Gastroesophageal sphincter (tissue), 4 donors: ENCODE measurements around the gene ALOX12B. TPM values are rescaled to one million over a fixed set of nuclear protein-coding genes. Genes with fewer than 3 reads are reported as not detected.

ENCODE experiments used
- ATAC-seq: fragments of 150-250 bp; one replicate; pipeline ENCODE4 v1.9.1; 2016; ENCODE audit warnings: mild to moderate bottlenecking, moderate library complexity
- H3K27ac ChIP-seq, 4 donors: fragments of 200-600 bp; sonication (generic) in 3 of 4; 1 replicate in 3 of 4; 2 replicates in 1 of 4; pipeline ENCODE4 v1.5.1; 2016 to 2019
- H3K27me3 ChIP-seq: fragments of 200-600 bp; sonication (generic); one replicate; pipeline ENCODE4 v1.5.1; 2019
- H3K36me3 ChIP-seq, 2 donors: fragments of 200-600 bp; sonication (generic); one replicate each; pipeline ENCODE4 v1.5.1; 2019; ENCODE audit warnings: control low read depth in 1 of 2
- H3K4me1 ChIP-seq, 3 donors: fragments of 200-600 bp; sonication (generic); 1 replicate in 2 of 3; 2 replicates in 1 of 3; pipeline ENCODE4 v1.5.1; 2016 to 2019; ENCODE audit warnings: control low read depth in 2 of 3
- H3K4me3 ChIP-seq, 2 donors: fragments of 200-600 bp; sonication (generic); one replicate each; pipeline ENCODE4 v1.5.1; 2019; ENCODE audit warnings: mild to moderate bottlenecking in 1 of 2, moderate library complexity in 1 of 2
- H3K9me3 ChIP-seq, 3 donors: fragments of 200-600 bp; sonication (generic); one replicate each; pipeline ENCODE4 v1.5.1; 2017 to 2019; ENCODE audit warnings: control low read depth in 2 of 3
- EP300 ChIP-seq: sonication (generic); formaldehyde crosslinking; IDR thresholded peaks from one replicate; pipeline ENCODE4 v1.6.1; 2017; ENCODE audit warnings: antibody characterized with exemption, mild to moderate bottlenecking
- POLR2A ChIP-seq, 2 donors: fragments of 450-650 bp; IDR thresholded peaks; one replicate each; pipeline ENCODE4 v1.6.1; 2017; ENCODE audit warnings: antibody characterized with exemption in 2 of 2, mild to moderate bottlenecking in 2 of 2, moderate library complexity in 1 of 2
- POLR2AphosphoS5 ChIP-seq: sonication (generic); formaldehyde crosslinking; IDR thresholded peaks from one replicate; pipeline ENCODE4 v1.6.1; 2017; ENCODE audit warnings: antibody characterized with exemption
- WGBS, 2 donors: methylation state at CpG; one replicate each; pipeline ENCODE4 v1.1.5; 2018; ENCODE audit warnings: low coverage in 1 of 2; 5-methylcytosine and 5-hydroxymethylcytosine counted together
- total RNA-seq, 4 donors: library from RNA; depleted of rRNA; stranded (reverse); fragments of >200 nt; gene quantifications; one replicate each; pipeline ENCODE4 v1.1.0, GENCODE V29; 2016
- TF ChIP-seq, protein P1 (sequence below), 4 experiments: fragments of 200-600 bp in 2 of 4; fragments of 450-650 bp in 2 of 4; sonication (generic) in 1 of 4; IDR thresholded peaks; one replicate each; pipeline ENCODE4 v1.5.1; 2017 to 2019; ENCODE audit warnings: antibody characterized with exemption in 4 of 4, mild to moderate bottlenecking in 2 of 4, moderate library complexity in 2 of 4

The ALOX12B gene
- total RNA-seq, 4 donors from 2014 or later: 0.17 TPM; not detected in 3

DNA sequence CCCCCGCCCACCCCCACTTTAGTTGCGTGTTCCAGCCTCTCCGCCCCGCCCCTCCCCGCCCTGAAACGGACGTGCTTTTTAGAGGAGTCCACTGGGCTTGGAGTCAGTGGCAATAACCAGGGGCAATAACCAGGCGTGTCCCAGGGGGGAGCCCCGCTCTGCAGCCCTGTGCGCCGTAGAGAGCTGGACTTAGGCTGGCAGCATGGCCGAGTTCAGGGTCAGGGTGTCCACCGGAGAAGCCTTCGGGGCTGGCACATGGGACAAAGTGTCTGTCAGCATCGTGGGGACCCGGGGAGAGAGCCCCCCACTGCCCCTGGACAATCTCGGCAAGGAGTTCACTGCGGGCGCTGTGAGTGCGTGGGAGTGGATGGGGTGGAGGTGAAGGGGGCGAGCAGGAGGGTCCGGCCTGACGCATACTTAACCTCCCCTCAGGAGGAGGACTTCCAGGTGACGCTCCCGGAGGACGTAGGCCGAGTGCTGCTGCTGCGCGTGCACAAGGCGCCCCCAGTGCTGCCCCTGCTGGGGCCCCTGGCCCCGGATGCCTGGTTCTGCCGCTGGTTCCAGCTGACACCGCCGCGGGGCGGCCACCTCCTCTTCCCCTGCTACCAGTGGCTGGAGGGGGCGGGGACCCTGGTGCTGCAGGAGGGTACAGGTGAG, 48.4 kb downstream of the ALOX12B start, which contains the start of gene ALOX15B:
Gene ALOX15B, plus strand, starts transcription at position 106 of the 657 bp plus-strand sequence. Its CDS starts 97 bp downstream, at position 203.
- TF ChIP-seq POLR2AphosphoS5: no peak
- TF ChIP-seq POLR2A (IDR thresholded peaks at IDR 0.05): no peak
- no peak for TF ChIP-seq EP300
- TF ChIP-seq, protein P1, sequence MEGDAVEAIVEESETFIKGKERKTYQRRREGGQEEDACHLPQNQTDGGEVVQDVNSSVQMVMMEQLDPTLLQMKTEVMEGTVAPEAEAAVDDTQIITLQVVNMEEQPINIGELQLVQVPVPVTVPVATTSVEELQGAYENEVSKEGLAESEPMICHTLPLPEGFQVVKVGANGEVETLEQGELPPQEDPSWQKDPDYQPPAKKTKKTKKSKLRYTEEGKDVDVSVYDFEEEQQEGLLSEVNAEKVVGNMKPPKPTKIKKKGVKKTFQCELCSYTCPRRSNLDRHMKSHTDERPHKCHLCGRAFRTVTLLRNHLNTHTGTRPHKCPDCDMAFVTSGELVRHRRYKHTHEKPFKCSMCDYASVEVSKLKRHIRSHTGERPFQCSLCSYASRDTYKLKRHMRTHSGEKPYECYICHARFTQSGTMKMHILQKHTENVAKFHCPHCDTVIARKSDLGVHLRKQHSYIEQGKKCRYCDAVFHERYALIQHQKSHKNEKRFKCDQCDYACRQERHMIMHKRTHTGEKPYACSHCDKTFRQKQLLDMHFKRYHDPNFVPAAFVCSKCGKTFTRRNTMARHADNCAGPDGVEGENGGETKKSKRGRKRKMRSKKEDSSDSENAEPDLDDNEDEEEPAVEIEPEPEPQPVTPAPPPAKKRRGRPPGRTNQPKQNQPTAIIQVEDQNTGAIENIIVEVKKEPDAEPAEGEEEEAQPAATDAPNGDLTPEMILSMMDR (IDR thresholded peaks at IDR 0.05): no peak
- H3K36me3 ChIP-seq: no peaks in the 10 kb centered on the region
- no peak within 1 kb of the TSS for H3K27ac ChIP-seq
- peak within 1 kb of the TSS in 1 of 2 donors; percentile 35 for H3K4me3 ChIP-seq
- peaks cover 0 to 7% (median 3%) of the 10 kb centered on the region in 3 donors for H3K4me1 ChIP-seq
- WGBS, 2 donors: 40% methylated on average over 1 of the region's 37 CpGs; no CpG with 5 or more reads in 1 of the 2 donors
- H3K27me3 ChIP-seq: peaks cover 56% of the 10 kb centered on the region
- ATAC-seq: no peak
- H3K9me3 ChIP-seq: no peaks in the 10 kb centered on the region

DNA sequence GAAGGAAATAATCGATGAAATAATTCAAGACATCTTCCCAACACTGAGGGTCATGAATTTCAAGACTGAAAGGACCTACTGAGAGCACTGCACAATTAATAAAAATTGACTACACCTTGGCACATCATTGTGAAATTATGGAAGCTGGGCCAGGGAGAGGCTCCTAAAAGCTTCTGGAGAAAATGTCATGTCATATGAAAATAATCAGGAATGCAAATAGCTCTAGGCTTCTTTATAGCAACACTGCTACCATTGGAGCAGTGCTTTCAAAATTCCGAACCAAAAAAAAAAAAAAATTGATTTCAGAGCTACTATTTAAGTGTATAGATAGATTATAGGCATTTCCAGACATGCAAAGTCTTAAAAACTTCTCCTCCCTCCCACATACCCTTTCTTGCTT, 55.1 kb downstream of the ALOX12B start:
- no peak for ATAC-seq
- TF ChIP-seq POLR2AphosphoS5 (no peak), POLR2A (IDR thresholded peaks at IDR 0.05) (no peak), EP300 (no peak)
- TF ChIP-seq, protein P1 (IDR thresholded peaks at IDR 0.05): no peak
- H3K4me1 ChIP-seq: no peaks in the 10 kb centered on the region
- H3K27me3 ChIP-seq: peaks cover 77% of the 10 kb centered on the region
- no peak overlapping the region for H3K4me3 ChIP-seq
- H3K9me3 ChIP-seq: no peaks in the 10 kb centered on the region
- no peaks in the 10 kb centered on the region for H3K36me3 ChIP-seq
- WGBS, 2 donors: 50 to 94% methylated on average over 2 of the region's 2 CpGs
- no peak overlapping the region for H3K27ac ChIP-seq

DNA sequence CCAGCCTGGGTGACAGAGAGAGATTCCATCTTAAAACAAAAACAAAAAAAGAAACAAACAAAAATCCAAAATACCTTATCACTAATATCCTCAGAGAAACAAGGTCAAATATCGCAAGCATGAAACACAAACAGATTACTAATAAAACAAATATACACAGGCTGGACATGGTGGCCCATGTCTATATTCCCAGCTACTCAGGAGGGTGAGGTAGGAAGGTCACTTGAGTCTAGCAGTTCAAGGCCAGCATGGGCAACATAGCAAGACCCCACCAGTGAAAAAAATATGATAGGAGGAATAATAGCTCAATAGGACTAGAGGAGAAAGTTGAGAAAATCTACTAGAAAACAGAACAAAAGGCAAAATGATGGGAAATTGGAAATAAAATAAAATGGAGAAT, 55.6 kb downstream of the ALOX12B start:
- peaks cover 77% of the 10 kb centered on the region for H3K27me3 ChIP-seq
- H3K36me3 ChIP-seq: no peaks in the 10 kb centered on the region
- ATAC-seq: no peak
- WGBS, 2 donors: 100% methylated on average over 1 of the region's 1 CpG
- H3K27ac ChIP-seq: no peak overlapping the region
- no peak overlapping the region for H3K4me3 ChIP-seq
- TF ChIP-seq EP300 (no peak), POLR2AphosphoS5 (no peak), POLR2A (IDR thresholded peaks at IDR 0.05) (no peak)
- TF ChIP-seq, protein P1 (IDR thresholded peaks at IDR 0.05): no peak
- H3K4me1 ChIP-seq: no peaks in the 10 kb centered on the region
- H3K9me3 ChIP-seq: no peaks in the 10 kb centered on the region

DNA sequence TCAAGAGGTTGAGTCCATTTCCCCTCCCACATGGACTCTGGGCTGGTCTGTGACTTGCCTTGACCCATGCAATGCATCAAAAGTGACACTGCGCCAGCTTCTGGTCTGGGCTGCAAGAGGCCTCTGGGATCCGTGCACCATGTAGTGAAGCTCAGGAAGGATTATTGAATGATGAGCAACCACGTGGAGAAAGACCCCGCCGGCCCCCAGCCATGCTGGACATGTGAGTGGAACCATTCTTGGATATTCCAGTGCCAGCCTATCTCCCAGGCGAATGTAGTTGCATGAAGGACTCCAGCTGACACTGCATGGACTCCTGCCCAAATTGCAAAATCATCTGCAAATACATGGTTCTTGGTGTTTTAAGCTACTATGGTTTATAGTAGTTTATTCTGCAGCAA, 56.3 kb downstream of the ALOX12B start:
- no peak overlapping the region for H3K27ac ChIP-seq
- no peaks in the 10 kb centered on the region for H3K9me3 ChIP-seq
- TF ChIP-seq POLR2AphosphoS5 (no peak), POLR2A (IDR thresholded peaks at IDR 0.05) (no peak), EP300 (no peak)
- TF ChIP-seq, protein P1 (IDR thresholded peaks at IDR 0.05): no peak
- 60% methylated on average over 1 of the region's 6 CpGs; no CpG with 5 or more reads in 1 of the 2 donors for WGBS, 2 donors
- H3K36me3 ChIP-seq: no peaks in the 10 kb centered on the region
- no peak for ATAC-seq
- H3K4me3 ChIP-seq: no peak overlapping the region
- H3K27me3 ChIP-seq: peaks cover 71% of the 10 kb centered on the region
- H3K4me1 ChIP-seq: no peaks in the 10 kb centered on the region

DNA sequence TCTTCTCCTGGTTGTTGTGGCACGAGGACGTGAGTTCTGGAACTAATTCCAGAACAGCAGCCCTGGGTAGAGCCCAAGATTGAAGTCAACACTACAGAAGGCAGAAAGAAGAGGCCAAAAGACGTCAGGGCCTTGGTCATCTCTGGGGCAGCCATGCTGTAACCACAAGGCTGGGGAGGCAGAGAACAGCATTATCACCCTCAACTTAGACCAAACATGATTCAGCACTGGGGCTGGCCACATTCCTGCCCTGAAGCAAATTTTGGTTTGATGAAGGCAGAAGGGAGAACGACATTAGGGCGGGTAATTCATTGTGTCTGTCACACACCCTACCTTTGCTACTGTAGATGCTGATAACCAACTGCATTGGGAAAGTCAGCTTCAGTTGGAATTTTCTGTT, 58.4 kb downstream of the ALOX12B start:
- Histone ChIP-seq H3K9me3 (no peaks in the 10 kb centered on the region), H3K27me3 (peaks cover 62% of the 10 kb centered on the region), H3K4me3 (no peak overlapping the region), H3K27ac (no peak overlapping the region), H3K4me1 (no peaks in the 10 kb centered on the region), H3K36me3 (no peaks in the 10 kb centered on the region)
- TF ChIP-seq POLR2AphosphoS5 (no peak), POLR2A (IDR thresholded peaks at IDR 0.05) (no peak), EP300 (no peak)
- TF ChIP-seq, protein P1 (IDR thresholded peaks at IDR 0.05): no peak
- ATAC-seq: no peak
- 74% methylated on average over 3 of the region's 5 CpGs; no CpG with 5 or more reads in 1 of the 2 donors for WGBS, 2 donors
